Gastrocnemius medialis (tissue), 4 donors: ENCODE results near the gene WDR91.

Experiments used
- CTCF ChIP-seq, 5 experiments: fragments of 450-650 bp in 3 of 5; fragments of 200-600 bp in 2 of 5; sonication (generic) in 2 of 5; IDR thresholded peaks in 4 of 5; conservative IDR thresholded peaks in 1 of 5; 1 replicate in 4 of 5; 2 replicates in 1 of 5; pipeline ENCODE4 v1.5.1; 2016 to 2019; ENCODE audit warnings: antibody characterized with exemption in 5 of 5, mild to moderate bottlenecking in 3 of 5, moderate library complexity in 3 of 5
- POLR2A ChIP-seq, 2 donors: fragments of 450-650 bp; IDR thresholded peaks; one replicate each; pipeline ENCODE4 v1.6.1; 2017; ENCODE audit warnings: antibody characterized with exemption in 2 of 2, mild to moderate bottlenecking in 2 of 2, moderate library complexity in 2 of 2

GRCh38 chr7:135151533-135151932 lies 59.8 kb downstream of the WDR91 start:
- TF ChIP-seq CTCF (IDR thresholded peaks at IDR 0.05 in 4 of 5, conservative IDR thresholded peaks at IDR 0.05 in 1 of 5) (no peak), POLR2A (IDR thresholded peaks at IDR 0.05) (peak in 1 of 2 donors; percentile 66)
